GM12878 (cell line): ENCODE data around the gene TOMM20. TPM values are rescaled to one million over a fixed set of nuclear protein-coding genes. Genes with fewer than 3 reads are reported as not detected.
A peak's percentile ranks its signal among the peaks of the same experiment; 100 is the strongest.

Experiments
- BCLAF1 ChIP-seq: fragments of 450-650 bp; IDR thresholded peaks from 2 replicates; pipeline ENCODE4 v1.6.1; 2017; ENCODE audit warnings: antibody characterized with exemption, mild to moderate bottlenecking, moderate library complexity
- BHLHE40 ChIP-seq, 2 experiments: fragments of 450-650 bp in 1 of 2; IDR thresholded peaks; 2 replicates each; pipeline ENCODE4 v1.6.1; 2011 to 2017; ENCODE audit warnings: low read depth in 2 of 2, borderline replicate concordance in 1 of 2, improper control_type of control experiment in 1 of 2, low read length in 1 of 2, mild to moderate bottlenecking in 1 of 2
- CHD4 ChIP-seq: fragments of 200-600 bp; sonication (generic); IDR thresholded peaks from 2 replicates; pipeline ENCODE4 v1.6.1; 2016; ENCODE audit warnings: mild to moderate bottlenecking
- FOS ChIP-seq: IDR thresholded peaks from 3 replicates; pipeline ENCODE4 v1.6.1; 2011; ENCODE audit warnings: borderline replicate concordance; ENCODE audit not compliant: insufficient read length; ENCODE audit errors: extremely low read depth
- GATAD2B ChIP-seq: fragments of 450-650 bp; conservative IDR thresholded peaks from 2 replicates; pipeline ENCODE4 v1.6.1; 2017; ENCODE audit warnings: low read depth, mild to moderate bottlenecking, moderate library complexity
- HDAC2 ChIP-seq: fragments of 200-600 bp; sonication (generic); IDR thresholded peaks from 2 replicates; pipeline ENCODE4 v1.6.1; 2017
- JUND ChIP-seq: IDR thresholded peaks from 2 replicates; pipeline ENCODE4 v1.6.1; 2012; ENCODE audit warnings: low read depth, mild to moderate bottlenecking, low read length, improper control_type of control experiment, moderate library complexity
- MLLT1 ChIP-seq: fragments of 450-650 bp; IDR thresholded peaks from 2 replicates; pipeline ENCODE4 v1.6.1; 2016; ENCODE audit warnings: mild to moderate bottlenecking
- NFIC ChIP-seq: IDR thresholded peaks from 2 replicates; pipeline ENCODE4 v1.6.1; 2012; ENCODE audit warnings: low read depth, mild to moderate bottlenecking, inconsistent platforms, low read length, moderate library complexity
- NFXL1 ChIP-seq: fragments of 450-650 bp; IDR thresholded peaks from 2 replicates; pipeline ENCODE4 v1.6.1; 2017; ENCODE audit warnings: antibody characterized with exemption, mild to moderate bottlenecking, borderline replicate concordance
- NR2C2 ChIP-seq: IDR thresholded peaks from 2 replicates; pipeline ENCODE4 v1.6.1; 2011; ENCODE audit warnings: borderline replicate concordance, low read depth; ENCODE audit not compliant: control insufficient read depth, insufficient read length
- PAX8 ChIP-seq: fragments of 450-650 bp; IDR thresholded peaks from 2 replicates; pipeline ENCODE4 v1.6.1; 2017; ENCODE audit warnings: mild to moderate bottlenecking, moderate library complexity
- PKNOX1 ChIP-seq: fragments of 450-650 bp; IDR thresholded peaks from 2 replicates; pipeline ENCODE4 v1.6.1; 2016; ENCODE audit warnings: mild to moderate bottlenecking
- PML ChIP-seq: IDR thresholded peaks from 2 replicates; pipeline ENCODE4 v1.6.1; 2012; ENCODE audit warnings: low read length, inconsistent platforms
- RAD51 ChIP-seq: fragments of 450-650 bp; IDR thresholded peaks from 2 replicates; pipeline ENCODE4 v1.6.1; 2016; ENCODE audit warnings: moderate library complexity, mild to moderate bottlenecking, inconsistent platforms
- RB1 ChIP-seq: fragments of 450-650 bp; formaldehyde crosslinking; IDR thresholded peaks from 2 replicates; pipeline ENCODE4 v1.6.1; 2017; ENCODE audit warnings: mild to moderate bottlenecking, borderline replicate concordance
- SIN3A ChIP-seq: IDR thresholded peaks from 2 replicates; pipeline ENCODE4 v1.6.1; 2012; ENCODE audit warnings: low read depth, low read length, improper control_type of control experiment
- SIX5 ChIP-seq: IDR thresholded peaks from 2 replicates; pipeline ENCODE4 v1.6.1; 2011; ENCODE audit warnings: mild to moderate bottlenecking, low read depth, low read length, moderate library complexity; ENCODE audit not compliant: severe bottlenecking
- SMAD5 ChIP-seq: IDR thresholded peaks from 2 replicates; pipeline ENCODE4 v1.6.1; 2016; ENCODE audit warnings: antibody characterized with exemption, low read depth
- SREBF2 ChIP-seq: IDR thresholded peaks from 2 replicates; pipeline ENCODE4 v1.6.1; 2012; ENCODE audit warnings: mild to moderate bottlenecking, low read length
- TBL1XR1 ChIP-seq: IDR thresholded peaks from 2 replicates; pipeline ENCODE4 v1.6.1; 2012; ENCODE audit warnings: low read depth, low read length, improper control_type of control experiment
- TCF3 ChIP-seq: IDR thresholded peaks from 2 replicates; pipeline ENCODE4 v1.6.1; 2012; ENCODE audit warnings: low read depth, mild to moderate bottlenecking, low read length, borderline replicate concordance; ENCODE audit not compliant: insufficient read depth
- ZBED1 ChIP-seq: IDR thresholded peaks from 2 replicates; pipeline ENCODE4 v1.6.1; 2016; ENCODE audit warnings: borderline replicate concordance
- ZNF207 ChIP-seq: fragments of 450-650 bp; IDR thresholded peaks from 2 replicates; pipeline ENCODE4 v1.6.1; 2014; ENCODE audit warnings: antibody characterized with exemption, mild to moderate bottlenecking, borderline replicate concordance
- polyA plus RNA-seq, 11 experiments: library from polyadenylated mRNA; depleted of rRNA in 4 of 11; unstranded in 6 of 11; stranded (reverse) in 5 of 11; fragments of >200 nt; fragmentation: Nextera tagmentation in 4 of 11; fragmentation: Illumina TruSeq in 1 of 11; extraction: Ambion mirVana in 4 of 11; extraction: Trizol in 1 of 11; gene quantifications; 1 replicate in 1 of 11; 2 replicates in 10 of 11; pipeline versions ENCODE4 v1.2.1 to v1.2.3, GENCODE V29; 2011 to 2016; ENCODE audit warnings: inconsistent platforms in 2 of 11, missing spikeins in 2 of 11, low read depth in 1 of 11
- total RNA-seq, 4 experiments: library from RNA; depleted of rRNA in 3 of 4; stranded (reverse); fragments of >200 nt in 3 of 4; fragmentation: Illumina TruSeq in 1 of 4; extraction: Trizol in 1 of 4; gene quantifications; 2 replicates each; pipeline versions ENCODE4 v1.2.1 to v1.2.3, GENCODE V29; 2013 to 2021
- TF ChIP-seq, protein P1 (sequence below): IDR thresholded peaks from 2 replicates; pipeline ENCODE4 v1.6.1; 2012; ENCODE audit warnings: low read depth, low read length, improper control_type of control experiment

Gene TOMM20
- total and polyA plus RNA-seq, 10 of the 15 experiments (the other 5 are each of a cell fraction or from before 2014, with no cell fraction given) = 39.8 to 138 (median 70.1) TPM

- TF ChIP-seq MLLT1 (no peak), TBL1XR1 (no peak; the same call in 1 of the 2 replicates), RB1 (no peak), NR2C2 (no peak), FOS (no peak), ZNF207 (no peak), NFIC (peak; percentile 48), PAX8 (no peak), SIN3A (no peak), GATAD2B (no peak), SREBF2 (no peak), HDAC2 (no peak), BHLHE40 (IDR thresholded peaks at IDR 0.05; ENCODE audit: borderline replicate concordance in 1 of 2, low read depth in 2 of 2, low read length in 1 of 2) (peak; percentile 54 to 62; a peak in 3 of 4 replicates), SIX5 (no peak), BCLAF1 (no peak), CHD4 (no peak), NFXL1 (no peak), PML (no peak), RAD51 (no peak), PKNOX1 (peak; percentile 49; the same call in 1 of the 2 replicates), TCF3 (no peak), JUND (no peak), ZBED1 (no peak), SMAD5 (no peak)
- TF ChIP-seq, protein P1, sequence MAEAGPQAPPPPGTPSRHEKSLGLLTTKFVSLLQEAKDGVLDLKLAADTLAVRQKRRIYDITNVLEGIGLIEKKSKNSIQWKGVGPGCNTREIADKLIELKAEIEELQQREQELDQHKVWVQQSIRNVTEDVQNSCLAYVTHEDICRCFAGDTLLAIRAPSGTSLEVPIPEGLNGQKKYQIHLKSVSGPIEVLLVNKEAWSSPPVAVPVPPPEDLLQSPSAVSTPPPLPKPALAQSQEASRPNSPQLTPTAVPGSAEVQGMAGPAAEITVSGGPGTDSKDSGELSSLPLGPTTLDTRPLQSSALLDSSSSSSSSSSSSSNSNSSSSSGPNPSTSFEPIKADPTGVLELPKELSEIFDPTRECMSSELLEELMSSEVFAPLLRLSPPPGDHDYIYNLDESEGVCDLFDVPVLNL = no peak
Observed at GRCh38 chr1:235105051-235106043, 23.3 kb downstream of the TOMM20 start (continued).
